Measurements from ENCODE around the gene LRP4.
"Not testable (repeated sequence)": the region's sequence is repeated elsewhere in the genome, so short reads cannot be mapped to it uniquely, and the experiment has no call there.

DNA sequence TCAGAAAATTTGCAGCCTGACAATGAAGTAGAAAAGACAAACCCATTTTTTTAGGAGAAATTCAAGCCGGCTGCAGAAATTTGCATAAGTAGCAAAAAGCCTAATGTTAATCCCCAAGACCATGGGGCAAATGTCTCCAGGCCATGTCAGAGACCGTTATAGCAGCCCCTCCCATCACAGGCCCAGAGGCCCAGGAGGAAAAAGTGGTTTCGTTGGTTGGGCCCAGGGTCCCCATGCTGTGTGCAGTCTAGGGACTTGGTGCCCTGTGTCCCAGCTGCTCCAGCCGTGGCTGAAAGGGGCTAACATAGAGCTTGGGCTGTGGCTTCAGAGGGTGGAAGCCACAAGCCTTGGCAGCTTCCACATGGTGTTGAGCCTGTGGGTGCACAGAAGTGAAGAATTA is 9.6 kb upstream of the LRP4 start:
- not testable (repeated sequence) for TF ChIP-seq YY1 (IDR thresholded peaks at IDR 0.05; ENCODE audit: insufficient read depth, insufficient read length); ZNF274 (IDR thresholded peaks at IDR 0.05; ENCODE audit: low read depth, low read length); SUZ12 (IDR thresholded peaks at IDR 0.05; ENCODE audit: extremely low read depth, insufficient read depth, insufficient read length)
